ENCODE measurements around the gene NRL.

Gene NRL

GRCh38 chr14:24065408-24065807, 49.3 kb downstream of the NRL start:
- no peak for DNase-seq

DNA sequence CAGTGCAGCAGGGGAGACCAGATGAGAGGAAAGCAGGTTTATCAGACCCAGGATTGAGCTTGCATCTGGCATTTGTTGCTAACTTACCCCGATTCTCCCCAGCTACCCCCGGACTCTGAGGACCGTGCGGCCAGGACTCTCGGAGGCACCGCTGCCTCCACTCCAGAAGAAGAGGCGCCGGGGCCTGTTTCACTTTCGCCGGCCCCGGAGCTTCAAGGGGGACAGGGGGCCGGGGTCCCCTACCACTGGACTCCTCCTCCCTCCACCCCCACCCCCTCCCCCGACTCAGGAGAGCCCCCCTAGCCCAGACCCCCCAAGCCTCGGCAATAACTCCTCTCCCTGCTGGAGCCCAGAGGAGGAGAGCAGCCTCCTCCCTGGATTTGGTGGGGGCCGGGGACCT, 49.9 kb downstream of the NRL start:
- no peak for DNase-seq

GRCh38 chr14:24064091-24064795, 50.5 kb downstream of the NRL start:
- no peak for DNase-seq

DNA sequence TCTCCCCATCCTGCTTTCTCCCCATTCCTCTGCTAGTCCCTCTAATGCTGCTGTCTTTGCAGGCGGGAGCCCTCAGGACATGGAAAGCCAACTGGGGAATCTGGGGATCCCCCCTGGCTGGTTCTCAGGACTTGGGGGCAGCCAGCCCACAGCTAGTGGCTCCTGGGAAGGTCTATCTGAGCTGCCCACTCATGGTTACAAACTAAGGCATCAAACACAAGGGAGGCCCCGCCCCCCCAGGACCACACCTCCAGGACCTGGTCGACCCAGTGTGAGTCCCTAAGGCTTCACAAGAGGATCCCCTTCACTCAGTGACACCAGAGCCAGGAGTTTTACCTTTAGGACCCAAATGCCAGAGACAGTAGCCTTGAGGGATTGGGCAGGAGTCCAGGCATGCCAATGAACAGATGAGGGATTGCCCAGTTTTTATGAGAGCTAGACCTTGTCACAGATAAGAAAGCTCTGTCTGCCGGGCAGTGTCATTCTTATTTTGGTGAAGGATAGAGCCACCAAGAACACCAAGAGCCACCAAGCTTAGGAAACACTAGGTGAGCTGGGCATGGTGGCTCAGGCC, 51.4 kb downstream of the NRL start:
- DNase-seq, result no peak

DNA sequence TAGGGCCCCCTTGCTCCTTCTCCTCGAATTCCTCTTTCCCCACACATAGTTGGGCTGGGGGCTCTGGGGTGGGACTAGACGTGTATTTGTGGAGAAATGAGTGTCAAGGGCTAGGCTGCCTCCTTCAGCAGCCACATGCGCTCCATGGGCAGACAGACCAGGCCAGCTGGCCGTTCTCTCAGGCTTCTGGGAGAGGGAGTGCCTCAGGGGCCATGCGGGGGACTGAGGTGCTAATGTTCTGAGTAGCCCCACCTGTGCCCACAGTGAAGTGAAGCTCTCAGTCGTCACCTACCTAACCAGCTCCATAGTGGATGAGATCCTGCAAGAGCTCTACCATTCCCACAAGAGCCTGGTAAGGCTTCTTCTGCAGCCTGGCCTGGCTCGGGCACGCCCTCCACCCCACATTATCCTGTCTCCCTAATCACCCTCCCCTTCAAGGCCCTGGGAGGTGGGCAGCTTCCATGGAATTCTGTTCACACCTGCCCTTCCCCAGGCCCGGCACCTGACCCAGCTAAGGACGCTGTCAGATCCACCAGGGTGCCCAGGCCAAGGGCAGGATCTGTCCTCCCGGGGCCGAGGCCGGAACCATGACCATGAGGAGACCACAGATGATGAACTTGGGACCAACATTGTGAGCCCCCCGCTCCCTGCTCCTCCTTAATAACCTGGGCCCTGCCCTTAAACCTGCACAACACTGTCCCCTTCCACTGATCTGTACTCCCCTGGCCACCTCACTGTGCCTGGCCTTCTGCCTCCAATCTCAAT, 52.4 kb downstream of the NRL start:
- no peak for DNase-seq

- DNase-seq, result no peak
Observed at GRCh38 chr14:24060984-24061913, 53.5 kb downstream of the NRL start.

GRCh38 chr14:24060443-24060842, 54.3 kb downstream of the NRL start:
- DNase-seq, result no peak

DNA sequence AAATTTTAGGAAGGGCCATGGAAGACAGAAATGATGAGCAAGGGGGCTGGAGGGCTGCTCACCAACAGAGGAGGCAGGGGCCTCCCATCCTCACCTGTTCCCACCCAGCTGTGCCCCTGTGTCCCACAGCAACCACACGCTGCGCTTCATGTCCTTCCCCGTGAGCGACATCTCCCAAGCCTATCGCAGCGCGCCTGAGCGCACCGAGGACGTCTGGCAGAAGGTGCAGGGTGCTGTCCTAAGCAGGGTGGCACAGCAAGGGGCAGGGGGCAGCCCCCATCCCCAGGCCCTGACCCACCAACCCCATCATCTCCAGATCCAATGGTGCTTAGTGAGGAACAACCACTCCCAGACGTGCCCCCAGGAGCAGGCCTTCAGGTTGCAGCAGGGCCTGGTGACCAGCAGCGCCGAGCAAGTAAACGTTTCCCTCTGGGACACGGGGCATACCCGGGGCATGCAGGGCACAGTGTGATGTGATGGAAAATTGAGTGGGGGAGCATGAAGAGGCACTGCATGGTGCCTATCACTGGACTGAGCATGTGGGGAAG, 54.8 kb downstream of the NRL start:
- DNase-seq, result no peak

- no peak for DNase-seq
Observed at GRCh38 chr14:24058951-24059475, 55.7 kb downstream of the NRL start.

- peak; percentile 73 for DNase-seq
Observed at GRCh38 chr14:24058260-24058950, 56.3 kb downstream of the NRL start.

- no peak for DNase-seq
Observed at GRCh38 chr14:24057867-24058259, 56.9 kb downstream of the NRL start.

GRCh38 chr14:24057271-24057670, 57.5 kb downstream of the NRL start:
- no peak for DNase-seq

DNA sequence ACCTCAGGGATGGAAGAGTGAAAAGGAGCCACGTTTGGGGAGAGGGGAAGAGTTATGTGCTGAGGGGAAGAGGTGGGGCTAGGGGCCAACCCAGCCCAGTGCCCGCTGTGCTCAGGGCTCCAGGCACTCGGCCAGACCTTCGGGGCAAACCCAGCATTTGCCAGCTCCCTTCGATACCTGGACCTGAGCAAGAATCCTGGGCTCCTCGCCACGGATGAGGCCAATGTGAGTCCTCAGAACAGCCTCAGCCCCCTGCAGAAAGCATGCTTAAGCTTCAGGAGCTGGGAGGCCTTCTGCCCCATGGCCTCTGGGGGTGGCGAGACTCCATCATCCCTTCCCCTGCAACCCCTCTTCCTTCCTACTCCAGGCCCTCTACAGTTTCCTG, 58.0 kb downstream of the NRL start:
- no peak for DNase-seq

- no peak for DNase-seq
Observed at GRCh38 chr14:24055971-24056799, 58.6 kb downstream of the NRL start.

- DNase-seq, result no peak
Observed at GRCh38 chr14:24054646-24055045, 60.1 kb downstream of the NRL start.

DNA sequence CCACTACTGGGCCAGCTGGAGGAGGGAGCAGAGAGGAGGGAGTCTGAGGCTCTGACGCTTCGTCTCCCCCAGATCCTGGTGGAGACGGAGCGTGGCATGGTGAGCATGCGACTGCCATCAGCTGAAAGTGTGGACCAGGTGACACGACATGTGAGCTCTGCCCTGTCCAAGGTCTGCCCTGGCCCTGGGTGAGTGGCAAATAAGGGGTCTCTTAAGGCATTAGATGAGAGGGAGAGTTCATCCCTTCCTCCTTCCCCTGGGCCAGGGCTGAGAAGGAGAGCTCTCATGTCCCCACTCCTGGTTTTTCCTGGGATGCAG, 60.5 kb downstream of the NRL start:
- no peak for DNase-seq

GRCh38 chr14:24053548-24054323, 61.0 kb downstream of the NRL start:
- no peak for DNase-seq

DNA sequence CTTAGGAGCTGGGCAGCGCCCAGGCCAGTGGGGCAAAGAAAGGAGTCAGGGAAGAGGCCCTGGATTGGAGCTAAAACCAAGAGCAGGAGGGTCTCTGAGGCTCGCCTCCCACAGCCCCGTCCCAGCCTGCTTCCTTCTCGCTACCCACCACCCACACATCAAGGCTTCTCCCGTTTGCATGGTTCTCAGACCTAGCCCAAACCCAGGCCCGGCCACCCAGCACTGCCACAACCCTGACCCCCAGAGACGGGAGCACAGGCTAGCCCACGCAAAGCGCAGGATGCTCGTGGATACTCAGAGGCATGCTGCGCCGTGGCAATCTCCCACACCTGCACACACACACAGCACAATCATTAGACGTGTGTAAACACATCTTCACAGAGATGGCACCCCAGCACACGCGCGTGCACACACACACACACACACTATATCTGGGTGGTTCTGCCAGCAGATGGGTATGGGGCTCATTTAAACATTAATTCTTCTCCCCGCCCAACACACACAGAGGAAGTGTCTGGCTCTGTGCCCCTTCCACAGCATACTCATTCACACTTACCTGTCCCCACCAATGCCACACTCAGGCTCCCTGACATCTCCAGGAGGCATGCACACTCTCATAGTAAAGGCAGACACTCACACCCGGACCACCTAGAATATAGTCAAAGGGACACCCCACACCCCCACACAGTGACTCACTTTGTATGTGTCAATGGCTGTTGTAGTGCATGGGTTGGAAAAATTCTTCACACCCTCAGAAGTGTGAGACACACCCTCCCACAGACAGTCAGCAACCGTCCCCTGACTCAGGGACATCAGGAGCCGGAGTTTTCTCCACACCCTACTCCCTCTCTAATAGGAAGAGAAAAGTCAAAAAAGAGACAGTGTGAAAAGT, 61.8 kb downstream of the NRL start:
- DNase-seq, result peak; percentile 85
